GM19043 (cell line): ENCODE measurements around the gene CPB2.

ENCODE experiments used
- ATAC-seq: cut with Tn5 transposase; IDR thresholded peaks from one replicate; pipeline ENCODE4 v1.9.1; 2021; ENCODE audit warnings: low read depth; ENCODE audit not compliant: unreplicated experiment

Gene CPB2

GRCh38 chr13:46053162-46054012, 51.4 kb downstream of the CPB2 start:
- no peak for ATAC-seq

DNA sequence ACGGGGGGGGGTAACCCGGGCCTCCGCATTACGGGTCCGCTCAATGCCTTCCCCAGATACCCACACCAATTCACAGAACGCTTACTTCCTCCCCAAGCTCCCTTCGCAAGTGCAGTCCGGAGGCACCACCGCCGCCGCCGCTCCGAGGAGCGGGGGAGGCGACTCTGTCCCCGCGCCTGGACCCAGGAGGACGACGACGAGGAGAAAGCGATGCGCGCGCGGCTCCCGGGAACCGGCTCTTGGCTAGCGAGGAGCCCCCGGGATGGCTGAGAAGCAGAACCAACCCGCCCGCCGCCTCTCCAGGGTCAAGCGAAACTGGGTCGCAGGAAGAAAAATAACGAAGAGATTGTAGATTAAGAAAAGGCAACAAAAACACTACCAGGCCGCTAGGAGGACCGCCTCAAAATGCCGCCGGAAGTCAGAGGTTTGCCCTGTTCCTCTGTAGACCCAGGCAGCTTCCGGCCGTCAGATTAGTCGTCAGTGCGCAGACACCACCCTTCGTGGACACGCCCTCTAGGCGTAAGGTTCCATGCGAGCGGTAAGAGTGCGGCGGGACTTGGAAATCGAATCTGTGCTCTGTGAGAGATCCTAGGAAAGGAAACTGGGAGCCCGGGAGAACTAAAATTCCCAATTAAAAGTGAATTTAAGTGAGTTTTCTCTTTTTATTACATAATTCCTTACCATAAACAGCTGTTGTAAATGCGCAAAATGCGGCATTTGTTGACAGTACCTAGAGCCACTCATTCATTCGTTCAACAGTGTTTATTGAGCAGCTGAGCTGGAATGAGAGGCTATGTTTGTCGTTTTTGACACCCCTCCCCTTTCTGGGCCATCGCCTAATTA, 52.3 kb downstream of the CPB2 start, which contains the start of gene ZC3H13:
TSS of gene ZC3H13 (minus strand) at position 428 of the 843 bp plus-strand sequence. CDS start 7,239 bp downstream, outside the sequence.
- peak; percentile 100 for ATAC-seq

- ATAC-seq = no peak
These were observed 52.9 kb downstream of the CPB2 start for GRCh38 chr13:46051968-46052318.

DNA sequence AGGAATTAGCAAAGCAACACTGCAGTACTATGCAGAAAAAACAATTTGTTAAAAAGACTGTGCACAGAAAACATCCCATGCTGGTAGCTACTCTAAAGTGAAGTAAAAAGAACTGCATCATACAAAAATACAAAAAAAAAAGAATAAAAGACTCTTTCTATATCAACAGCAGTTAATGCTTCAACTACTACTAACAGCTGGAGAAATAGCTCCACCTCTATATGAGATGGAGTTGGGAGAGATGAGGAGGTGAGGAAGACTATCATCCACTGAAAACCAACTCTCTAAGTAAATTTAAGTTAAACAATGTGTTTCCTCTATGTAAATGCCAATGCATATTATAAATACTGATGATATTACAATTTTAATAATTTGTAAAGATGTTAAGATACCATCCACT, 54.1 kb downstream of the CPB2 start:
- no peak for ATAC-seq

DNA sequence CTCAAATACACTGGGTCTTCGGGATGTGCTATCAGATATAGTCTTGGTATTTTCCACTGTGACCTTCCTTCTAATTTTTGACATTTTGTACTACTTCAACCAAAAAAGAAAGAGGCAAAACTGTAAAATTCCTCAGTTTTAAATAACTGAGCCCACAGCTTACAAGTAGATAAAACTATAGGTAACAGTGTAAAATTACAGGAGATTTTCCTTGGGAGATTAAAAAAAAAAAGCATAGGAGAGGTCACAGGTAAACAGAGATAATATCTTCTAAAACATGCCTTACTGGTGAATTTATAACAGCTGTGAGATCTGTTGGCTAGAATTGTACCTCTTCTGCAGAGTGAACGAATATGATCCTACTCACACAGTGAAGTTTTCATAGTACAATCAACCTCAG, 59.4 kb downstream of the CPB2 start:
- ATAC-seq = no peak

DNA sequence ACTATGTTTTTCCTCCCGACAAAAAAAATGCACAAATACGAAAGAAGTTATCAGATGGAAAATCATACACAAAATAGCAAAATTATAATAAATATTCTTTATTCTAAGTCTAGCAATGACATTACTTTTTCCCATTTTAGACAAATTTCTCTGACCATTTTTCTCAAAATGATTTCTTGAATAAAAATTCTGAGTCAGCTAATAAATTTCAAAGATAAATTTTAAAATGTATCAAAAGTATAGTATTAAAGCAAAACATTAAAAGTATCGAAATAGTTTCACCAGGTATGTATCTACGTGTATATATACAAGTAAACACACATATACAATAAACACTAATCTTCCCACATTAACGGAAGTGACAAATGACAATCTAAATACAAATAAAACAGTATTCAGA, 61.2 kb downstream of the CPB2 start:
- no peak for ATAC-seq

GRCh38 chr13:46041419-46041839, 63.4 kb downstream of the CPB2 start:
- ATAC-seq = no peak

DNA sequence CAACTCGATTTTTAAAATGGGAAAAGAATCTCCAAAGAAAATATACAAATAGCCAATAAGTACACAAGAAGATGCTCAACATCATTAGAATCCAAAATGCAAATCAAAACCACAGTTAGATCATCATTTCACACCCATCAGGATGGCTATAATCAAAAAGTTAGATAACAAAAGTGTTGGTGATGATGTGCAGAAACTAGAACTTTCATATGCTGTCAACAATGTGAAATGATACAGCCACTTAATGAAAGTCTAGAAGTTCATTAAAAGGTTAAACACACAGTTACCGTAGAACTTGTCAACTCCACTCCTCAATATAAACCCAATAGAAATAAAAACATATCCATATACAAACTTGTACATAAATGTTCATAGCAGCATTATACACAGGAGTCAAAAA, 64.1 kb downstream of the CPB2 start:
- ATAC-seq = no peak

DNA sequence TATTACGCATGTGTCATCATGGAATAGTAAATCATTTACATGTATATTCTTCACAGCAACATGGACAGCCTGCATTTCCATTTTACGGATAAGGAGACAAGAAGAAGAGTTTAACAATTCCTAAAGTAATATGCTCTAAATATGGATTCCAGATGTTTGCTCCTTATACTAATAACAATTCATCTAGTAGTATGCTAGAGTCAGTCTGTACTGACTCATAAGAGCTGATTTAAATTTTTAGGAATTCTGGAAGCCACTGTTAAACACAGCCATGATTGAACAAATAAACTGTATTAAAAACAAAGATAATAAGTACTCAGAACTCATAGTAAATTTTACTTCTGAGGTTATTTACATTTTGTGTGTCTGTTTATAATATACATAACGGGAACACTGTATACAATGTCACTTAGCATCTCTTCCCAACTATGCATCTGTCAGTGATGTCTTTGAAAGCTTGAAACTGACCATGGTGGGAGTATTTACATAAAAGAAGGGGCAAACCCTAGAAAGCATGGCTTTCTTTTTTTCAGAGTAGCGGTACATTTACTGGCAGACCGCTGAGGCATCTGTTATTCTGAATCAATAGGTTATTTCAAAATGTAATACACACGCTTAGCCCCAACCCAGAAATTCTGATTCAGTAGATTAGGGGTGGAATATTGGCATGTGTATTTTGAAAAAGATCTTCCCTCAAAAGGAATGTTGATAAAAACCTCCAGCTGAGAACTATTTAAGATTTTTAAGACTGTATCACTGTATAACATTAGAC, 65.2 kb downstream of the CPB2 start:
- no peak for ATAC-seq

DNA sequence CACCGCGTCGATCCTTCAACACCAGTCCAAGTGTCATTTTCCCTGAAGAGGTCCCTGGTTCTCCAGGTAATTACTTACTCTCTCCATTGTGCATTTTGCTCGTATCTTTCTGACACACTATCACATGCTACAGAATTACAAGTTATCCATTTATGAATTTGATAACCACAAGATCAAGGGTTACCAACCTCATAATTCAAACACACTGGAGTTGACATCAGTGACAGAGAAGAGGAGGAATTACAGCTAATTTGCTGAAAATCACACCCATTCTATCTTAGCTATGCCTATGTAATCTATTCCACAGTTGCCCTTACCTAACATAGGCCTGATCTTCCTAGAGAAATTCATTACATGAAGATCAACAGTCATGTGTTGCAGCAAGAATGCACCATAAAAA, 66.5 kb downstream of the CPB2 start:
- no peak for ATAC-seq

DNA sequence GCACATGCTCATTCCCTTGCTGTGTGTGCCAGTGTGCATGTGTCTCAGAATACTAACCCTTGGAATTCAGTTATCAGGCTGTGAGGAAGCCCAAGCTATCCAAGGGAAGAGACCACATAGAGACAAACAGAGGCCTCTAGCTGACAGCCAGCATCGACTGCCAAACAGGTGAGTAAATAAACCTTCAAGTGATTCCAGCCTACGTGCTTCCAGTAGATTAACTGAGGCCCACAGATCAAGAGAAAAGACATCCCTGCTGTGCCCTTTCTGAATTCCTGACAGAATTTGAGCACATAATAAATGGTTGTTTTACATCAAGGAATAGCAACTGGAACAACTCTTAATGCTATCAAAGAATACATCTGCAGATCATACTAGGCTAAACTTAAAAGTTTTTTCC, 69.8 kb downstream of the CPB2 start:
- ATAC-seq = no peak

DNA sequence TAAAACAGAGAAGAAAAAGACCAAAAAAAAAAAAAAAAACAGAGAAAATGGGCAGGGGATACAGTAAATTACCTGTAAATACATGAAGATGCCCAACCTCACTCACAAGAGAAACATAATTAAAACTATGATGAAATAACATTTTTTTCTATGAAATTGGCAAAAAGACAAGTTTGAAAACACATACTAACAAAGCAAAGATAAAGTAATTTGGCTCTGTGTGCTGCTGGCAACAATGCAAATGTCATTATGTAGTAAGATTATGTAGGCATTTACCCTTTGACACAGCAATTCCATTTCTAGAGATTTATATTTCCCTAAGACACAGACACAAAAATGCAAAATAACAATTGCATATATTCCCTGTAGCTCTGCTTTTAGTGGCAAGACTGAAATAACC, 72.5 kb downstream of the CPB2 start:
- no peak for ATAC-seq

GRCh38 chr13:46031581-46032263, 73.1 kb downstream of the CPB2 start:
- ATAC-seq = no peak

DNA sequence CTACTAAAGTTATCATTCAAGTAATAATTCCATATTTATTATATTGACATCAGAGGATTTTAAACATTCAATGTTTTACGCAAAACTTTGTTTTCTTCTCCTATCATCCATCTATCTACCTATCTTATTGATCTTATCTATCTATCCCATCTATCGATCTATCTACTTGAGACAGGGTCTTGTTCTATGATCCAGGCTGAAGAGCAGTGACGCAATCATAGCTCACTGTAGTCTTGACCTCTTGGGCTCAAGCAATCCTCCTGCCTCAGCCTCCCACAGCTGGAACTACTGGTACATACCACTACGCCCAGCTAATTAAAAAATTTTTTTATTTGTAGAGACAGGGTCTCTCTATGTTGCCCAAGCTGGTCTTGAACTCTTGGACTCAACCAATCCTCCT, 79.7 kb downstream of the CPB2 start:
- no peak for ATAC-seq

GRCh38 chr13:46022481-46022880, 82.4 kb downstream of the CPB2 start:
- no peak for ATAC-seq

DNA sequence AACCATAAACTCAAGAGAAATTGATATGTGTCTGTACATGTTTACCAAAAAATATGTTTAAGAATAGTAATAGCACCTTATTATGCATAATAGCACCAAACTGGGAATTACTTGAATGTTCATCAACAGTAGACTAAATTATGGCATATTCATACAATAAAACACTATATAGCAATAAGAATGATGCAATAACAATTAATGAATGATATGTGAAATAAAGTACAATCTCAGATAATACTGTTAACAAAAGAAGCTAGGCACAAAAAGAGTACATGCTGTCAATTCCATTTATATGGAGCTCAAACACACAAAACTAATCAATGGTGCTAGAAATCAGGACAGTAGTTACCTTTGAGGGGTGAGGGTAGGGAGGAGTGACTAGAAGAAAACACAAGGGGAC, 88.6 kb downstream of the CPB2 start:
- ATAC-seq = no peak

- no peak for ATAC-seq
These were observed 89.5 kb downstream of the CPB2 start for GRCh38 chr13:46015366-46015765.

DNA sequence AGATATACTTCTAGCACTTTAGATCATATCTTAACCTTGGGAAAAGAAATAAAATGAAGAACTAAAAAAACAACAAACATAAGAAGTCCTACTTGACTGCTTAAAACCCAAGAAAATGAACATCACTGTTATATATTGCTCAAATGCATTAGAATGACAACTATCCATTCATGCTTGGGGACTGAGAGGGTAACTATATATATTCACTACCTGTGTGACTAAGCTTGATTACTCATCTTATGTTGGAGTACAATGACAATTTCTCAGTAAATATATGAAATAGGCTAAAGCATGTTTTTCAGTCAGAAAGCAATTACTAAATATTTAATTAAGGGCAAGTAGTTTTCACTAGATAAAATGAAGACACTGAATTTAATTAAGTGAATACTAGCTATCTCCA, 92.4 kb downstream of the CPB2 start:
- no peak for ATAC-seq

GRCh38 chr13:46010148-46010547, 94.7 kb downstream of the CPB2 start:
- ATAC-seq = no peak

DNA sequence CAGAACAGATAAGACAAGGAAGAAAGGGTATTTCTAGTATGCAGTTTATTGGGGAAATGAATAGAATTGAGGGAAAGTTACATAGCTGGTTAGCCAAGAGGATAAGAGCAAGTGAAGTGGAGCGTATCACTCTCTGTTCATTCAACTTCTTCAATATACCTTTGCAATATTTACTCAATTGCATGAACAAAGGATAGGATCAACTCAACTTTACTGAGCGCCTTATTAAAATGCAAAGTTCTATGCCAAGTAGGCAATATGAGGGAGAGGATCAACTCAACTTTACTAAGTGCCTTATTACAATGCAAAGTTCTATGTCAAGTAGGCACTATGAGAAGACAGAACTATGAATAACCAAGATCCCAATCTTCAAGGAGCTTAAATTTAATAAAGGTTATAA, 96.2 kb downstream of the CPB2 start:
- no peak for ATAC-seq
